GM21360 (cell line): ENCODE measurements around the gene RHOD.

ENCODE experiments used
- ATAC-seq: cut with Tn5 transposase; IDR thresholded peaks from one replicate; pipeline ENCODE4 v1.9.1; 2021; ENCODE audit warnings: mild to moderate bottlenecking, moderate library complexity; ENCODE audit not compliant: unreplicated experiment

RHOD gene

GRCh38 chr11:67113231-67113721, 56.6 kb downstream of the RHOD start:
- ATAC-seq = peak; percentile 52

GRCh38 chr11:67114275-67114896, 57.7 kb downstream of the RHOD start:
- ATAC-seq = no peak

GRCh38 chr11:67116758-67117105, 60.1 kb downstream of the RHOD start:
- no peak for ATAC-seq

- no peak for ATAC-seq
Observed at GRCh38 chr11:67117176-67117575, 60.5 kb downstream of the RHOD start.

- peak; percentile 10 for ATAC-seq
Observed at GRCh38 chr11:67117672-67118180, 61.1 kb downstream of the RHOD start.

GRCh38 chr11:67118181-67118766, 61.6 kb downstream of the RHOD start:
- peak; percentile 9 for ATAC-seq

- ATAC-seq = peak; percentile 56
Observed at GRCh38 chr11:67118801-67119584, 62.3 kb downstream of the RHOD start, which contains the start of gene KDM2A. KDM2A (plus strand) TSS chr11:67119263; CDS start chr11:67121317, 2,054 bp downstream.

- peak; percentile 11 for ATAC-seq
Observed at GRCh38 chr11:67119585-67120391, 63.1 kb downstream of the RHOD start.

- ATAC-seq = no peak
Observed at GRCh38 chr11:67120456-67120855, 63.8 kb downstream of the RHOD start.

- ATAC-seq = no peak
Observed at GRCh38 chr11:67120881-67121710, 64.4 kb downstream of the RHOD start.
